GM18498 (cell line): Measurements from ENCODE around the gene PSD2.

Experiments
- ATAC-seq: cut with Tn5 transposase; IDR thresholded peaks from one replicate; pipeline ENCODE4 v1.9.1; 2021; ENCODE audit warnings: mild to moderate bottlenecking, moderate library complexity; ENCODE audit not compliant: unreplicated experiment

Gene PSD2

DNA sequence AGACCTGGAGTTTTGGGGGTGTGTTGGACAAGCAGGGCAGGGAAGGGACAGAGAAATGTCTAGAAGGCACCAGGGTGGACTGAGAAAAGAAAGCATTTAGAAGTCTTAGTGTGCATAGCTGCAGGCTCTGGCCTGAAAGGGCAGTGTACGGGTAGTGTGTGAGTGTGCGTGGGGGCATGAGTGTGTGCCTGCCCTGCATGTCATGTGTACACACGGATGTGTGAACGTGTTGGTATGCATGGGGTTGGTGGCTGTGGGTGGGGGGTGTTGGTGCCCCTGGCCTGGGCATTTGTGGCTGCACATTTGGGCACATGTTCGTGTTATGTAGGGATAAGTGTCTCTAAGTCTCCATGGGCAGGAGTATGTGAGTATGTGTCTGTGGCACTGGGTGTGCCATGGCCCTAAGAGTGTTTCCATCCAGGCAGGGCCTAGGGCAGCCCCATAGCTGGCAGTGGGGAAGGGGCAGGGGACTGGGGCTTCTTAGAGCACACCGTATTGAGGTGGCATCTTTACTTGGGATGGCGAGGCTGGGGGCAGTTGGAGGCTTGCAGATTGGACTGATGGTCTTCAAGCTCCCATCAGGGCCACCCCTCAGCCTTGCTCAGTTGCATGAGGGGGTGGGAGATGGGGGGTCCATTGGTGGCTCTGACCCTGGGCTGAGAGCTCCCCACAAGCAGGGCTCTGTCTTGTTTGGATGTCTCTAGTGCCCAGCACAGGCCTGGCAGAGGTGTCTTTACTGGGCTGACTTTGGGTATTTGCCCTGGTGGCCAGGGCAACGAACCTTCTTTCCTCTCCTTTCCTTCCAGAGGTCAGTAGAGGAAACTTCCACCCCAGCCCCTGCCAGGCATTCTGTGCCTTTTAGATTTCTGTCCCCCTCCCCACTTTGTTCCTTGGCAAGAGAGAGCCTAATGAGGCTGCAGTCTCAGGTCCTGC is 15.0 kb downstream of the PSD2 start:
- ATAC-seq, result no peak

DNA sequence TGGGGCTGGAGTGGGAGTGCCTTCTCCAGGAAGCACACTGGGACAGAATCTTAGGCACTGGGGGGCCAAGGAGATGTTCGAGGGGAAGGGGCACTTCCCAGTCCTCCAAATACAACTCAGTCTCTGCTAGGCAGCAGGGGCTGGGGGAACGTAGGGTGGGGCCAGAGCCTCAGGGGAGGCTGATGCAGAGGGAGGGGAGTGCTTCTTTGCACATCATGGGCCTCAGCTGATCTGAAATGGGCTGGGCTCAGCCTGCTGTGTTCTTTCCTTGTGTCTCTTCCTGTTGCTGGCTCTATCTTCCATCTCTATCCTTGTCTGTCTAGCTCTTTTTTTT is 15.6 kb downstream of the PSD2 start:
- ATAC-seq, result no peak

- no peak for ATAC-seq
Observed at GRCh38 chr5:139812323-139812722, 16.7 kb downstream of the PSD2 start.

DNA sequence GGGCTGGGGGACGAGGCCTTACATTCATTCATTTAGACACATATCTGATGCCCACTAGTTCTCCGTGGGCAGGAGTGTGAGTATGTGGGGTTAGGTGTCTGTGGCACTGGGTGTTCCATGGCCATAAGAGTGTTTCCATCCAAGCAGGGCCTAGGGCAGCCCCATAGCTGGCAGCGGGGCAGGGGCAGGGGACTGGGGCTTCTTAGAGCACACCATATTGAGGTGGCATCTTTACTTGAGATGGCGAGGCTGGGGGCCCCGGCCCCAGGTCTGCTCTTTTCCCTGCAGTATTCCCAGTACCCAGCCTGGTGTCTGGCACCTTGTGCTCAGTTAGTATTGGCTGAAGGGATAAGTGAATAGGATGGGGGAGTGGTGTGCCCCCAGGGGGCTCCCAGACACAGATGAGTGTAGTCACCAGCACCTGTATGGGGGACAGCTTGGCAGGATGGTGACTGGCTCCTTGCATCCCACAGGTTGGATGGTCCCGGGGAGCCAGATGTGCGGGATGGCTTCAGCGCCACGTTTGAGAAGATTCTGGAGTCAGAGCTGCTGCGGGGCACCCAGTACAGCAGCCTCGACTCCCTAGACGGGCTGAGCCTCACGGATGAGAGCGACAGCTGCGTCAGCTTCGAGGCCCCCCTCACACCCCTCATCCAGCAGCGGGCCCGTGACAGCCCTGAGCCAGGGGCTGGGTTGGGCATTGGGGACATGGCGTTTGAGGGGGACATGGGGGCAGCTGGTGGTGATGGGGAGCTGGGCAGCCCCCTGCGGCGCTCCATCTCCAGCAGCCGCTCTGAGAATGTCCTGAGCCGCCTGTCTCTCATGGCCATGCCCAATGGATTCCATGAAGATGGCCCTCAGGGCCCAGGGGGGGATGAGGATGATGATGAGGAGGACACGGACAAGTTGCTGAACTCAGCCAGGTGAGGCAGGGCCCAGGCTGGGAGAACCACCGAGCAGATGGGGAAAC is 17.5 kb downstream of the PSD2 start:
- no peak for ATAC-seq

- ATAC-seq, result no peak
Observed at GRCh38 chr5:139814191-139814601, 18.6 kb downstream of the PSD2 start.

DNA sequence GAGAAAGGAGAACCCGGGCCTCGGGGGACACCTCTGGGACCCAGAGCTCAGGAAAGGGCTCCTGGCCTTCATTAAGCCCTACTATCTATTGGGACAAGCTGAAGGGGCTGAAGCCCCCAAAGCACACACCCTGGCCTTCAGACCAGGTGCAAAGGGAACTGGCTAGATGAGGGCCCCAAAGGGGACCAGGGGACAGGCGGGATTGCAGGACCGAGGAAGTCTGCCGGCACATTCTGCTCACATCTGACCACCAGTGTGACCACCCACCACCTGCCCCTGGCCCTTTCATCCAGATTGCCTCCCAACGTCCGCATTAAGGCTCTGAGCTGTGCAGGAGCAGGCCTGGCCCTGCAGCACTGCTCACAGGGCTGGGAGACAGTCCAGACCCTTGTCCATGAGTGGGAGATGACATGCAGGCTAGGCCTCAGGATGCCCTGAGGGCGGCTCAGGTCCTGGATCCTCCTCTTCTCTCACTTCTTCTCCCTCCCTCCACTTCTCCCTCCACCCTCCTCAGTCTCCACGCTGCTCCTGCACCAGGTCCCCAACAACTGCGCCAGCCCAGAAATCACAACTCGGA is 19.2 kb downstream of the PSD2 start:
- ATAC-seq, result no peak

- no peak for ATAC-seq
Observed at GRCh38 chr5:139816566-139816965, 21.0 kb downstream of the PSD2 start.

DNA sequence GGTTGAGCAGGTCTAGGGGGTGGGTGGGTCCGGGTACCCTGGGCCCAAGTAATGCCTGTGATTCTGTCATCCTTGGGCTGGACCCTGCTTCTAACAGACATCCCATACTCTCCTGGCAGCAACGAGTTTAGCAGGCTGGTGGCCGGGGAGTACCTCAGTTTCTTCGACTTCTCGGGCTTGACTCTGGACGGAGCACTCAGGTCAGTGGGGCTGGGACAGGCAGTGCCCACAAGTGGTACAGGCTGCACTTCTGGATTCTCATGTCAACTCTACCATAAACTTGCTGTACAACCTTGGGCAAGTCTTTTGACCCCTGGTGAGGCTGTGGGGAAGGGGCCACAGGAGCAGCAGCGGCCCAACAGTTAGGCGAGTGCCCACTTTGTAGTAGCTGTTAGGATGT is 21.8 kb downstream of the PSD2 start:
- no peak for ATAC-seq

DNA sequence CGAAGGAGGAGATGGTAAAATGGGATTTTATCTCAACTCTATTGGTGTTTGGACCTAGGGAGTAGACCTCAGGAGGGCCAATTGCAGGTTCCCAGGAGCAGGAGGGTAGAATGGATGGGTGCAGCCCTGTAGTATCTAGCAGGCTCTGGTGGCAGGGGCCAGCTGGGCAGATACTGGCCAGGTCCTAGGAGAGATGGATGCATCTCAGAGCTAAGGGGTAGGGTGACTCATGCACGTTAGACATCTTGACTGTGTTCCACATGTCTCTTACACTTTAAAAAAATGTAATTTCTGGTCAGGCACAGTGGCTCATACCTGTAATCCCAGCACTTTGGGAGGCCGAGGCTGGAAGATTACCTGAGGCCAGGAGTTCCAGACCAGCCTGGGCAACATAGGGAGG is 22.4 kb downstream of the PSD2 start:
- no peak for ATAC-seq

DNA sequence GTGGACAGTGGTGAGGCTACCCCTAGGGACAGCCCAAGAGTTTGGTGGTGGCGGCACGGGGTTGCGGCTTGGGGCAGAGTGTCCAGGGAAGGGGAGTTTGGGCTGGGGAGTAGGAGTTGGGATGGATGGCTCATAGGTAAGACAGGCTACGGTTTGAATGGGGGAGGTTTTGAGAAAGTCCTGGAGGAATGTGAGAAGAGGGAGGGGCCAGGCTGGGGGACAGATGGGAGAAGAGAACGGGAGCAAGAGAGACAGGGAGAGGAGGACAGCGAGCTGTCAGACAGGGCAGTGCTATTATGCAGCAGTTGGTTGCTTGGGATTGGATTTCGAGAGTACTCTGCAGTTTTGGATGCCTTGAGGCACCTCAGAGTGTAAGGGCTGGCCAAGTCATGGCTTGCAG is 24.5 kb downstream of the PSD2 start:
- no peak for ATAC-seq

GRCh38 chr5:139820606-139821005 is 25.0 kb downstream of the PSD2 start:
- no peak for ATAC-seq

DNA sequence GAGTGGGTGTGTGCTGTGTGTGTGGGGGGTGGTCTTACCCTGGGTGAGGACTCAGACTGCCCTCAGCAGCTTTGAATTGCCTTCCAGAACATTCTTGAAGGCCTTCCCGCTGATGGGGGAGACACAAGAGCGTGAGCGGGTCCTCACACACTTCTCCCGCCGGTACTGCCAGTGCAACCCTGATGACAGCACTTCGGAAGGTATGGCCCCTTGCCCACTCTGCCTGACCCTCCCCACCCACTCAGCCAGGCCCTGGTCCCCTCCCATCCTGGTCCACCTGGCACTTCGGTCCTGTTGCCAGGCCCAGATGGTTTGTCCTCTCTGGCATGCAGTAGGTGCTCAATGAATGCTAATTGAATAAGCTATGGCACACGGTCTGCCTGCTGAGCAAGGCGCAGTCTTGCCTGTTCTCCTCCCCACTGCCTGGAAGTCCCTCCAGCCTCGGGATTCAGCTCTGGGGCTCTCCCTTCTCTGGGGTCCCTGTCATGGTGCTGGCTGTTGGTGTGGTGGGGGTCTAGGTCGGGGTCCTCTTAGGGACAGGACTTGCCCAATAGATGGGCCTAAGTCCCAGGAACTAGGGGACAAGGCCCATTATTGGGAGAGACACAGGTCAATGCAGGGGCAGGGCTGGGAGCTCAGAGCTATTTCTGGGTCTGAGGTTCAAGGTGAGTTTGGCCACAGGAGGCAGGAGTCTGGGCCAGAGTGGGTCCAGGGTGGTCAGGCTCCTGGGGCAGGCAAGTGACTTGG is 26.4 kb downstream of the PSD2 start:
- ATAC-seq, result no peak

DNA sequence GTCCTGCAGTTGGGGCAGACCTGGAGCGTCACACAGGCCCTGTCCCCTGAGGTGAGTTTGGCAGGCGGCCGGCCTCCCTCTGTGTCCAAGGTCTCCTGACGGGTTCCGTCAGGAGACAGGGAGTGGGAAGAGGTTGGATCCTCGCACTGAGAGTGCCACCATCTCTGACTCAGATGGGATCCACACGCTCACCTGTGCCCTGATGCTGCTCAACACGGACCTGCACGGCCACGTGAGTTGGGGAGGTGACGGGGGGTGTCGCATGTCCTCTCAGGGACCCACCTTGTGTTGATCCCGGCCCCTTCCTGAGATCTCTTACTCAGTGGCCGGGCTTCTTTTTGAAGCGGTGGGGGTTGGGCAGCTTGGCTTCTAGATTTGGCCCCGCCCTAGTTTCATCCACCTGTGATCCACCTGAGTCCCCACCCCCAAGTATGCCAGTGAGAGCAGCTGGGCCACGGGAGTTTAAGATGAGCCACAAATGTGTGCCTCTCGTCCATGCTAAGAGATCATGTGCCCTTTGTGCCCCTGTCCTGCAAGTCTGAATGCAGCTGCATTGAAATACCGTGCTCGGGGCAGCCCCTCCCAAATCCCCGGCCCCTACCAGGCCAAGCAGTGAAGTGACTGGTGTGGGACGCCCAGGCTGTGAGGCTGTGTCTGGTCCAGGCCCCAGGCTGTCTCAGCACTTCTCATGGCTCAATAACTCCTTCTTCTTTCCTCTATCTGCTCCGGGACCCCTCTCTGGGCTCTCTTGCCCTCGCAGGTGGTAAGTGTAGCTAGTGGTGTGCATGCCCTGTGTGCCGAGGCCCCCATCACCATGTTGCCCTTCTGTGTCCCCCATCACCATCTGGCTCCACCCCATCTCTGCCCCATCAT is 27.2 kb downstream of the PSD2 start:
- ATAC-seq, result no peak

- no peak for ATAC-seq
Observed at GRCh38 chr5:139823757-139824355, 28.2 kb downstream of the PSD2 start.

- ATAC-seq, result no peak
Observed at GRCh38 chr5:139825690-139826089, 30.1 kb downstream of the PSD2 start.

DNA sequence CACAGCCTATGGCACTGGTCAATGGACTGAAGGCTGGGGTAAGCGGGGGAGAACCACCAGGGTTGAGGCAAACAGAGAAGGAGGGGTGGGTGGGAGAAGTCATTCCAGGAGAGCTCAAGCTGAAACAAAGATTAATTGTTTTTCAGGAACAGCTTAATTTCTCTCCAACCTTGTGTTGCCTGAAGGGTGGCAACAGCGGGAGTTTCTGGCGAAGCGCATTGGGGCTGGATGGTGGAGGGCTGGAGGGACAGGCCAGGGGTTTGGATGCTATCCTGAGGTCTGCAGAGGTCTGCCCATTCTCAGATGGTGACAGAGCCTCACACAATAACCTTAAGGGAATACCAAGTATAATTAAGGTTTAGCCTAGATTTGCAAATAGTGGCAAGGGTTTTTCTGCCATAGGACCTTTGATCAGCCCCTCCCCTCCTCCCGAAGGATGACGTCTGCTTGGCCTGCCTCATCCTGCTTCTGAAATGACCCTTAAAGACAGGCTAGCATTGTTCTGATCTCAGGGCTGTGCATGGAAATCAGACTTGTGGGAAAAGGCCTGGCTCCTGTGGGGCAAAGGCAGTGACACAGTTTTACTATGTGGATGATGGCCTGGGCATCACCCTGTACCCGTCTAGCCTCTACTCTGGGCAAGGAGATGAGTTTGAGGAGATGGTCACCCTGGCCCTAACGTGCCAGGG is 32.7 kb downstream of the PSD2 start:
- no peak for ATAC-seq

DNA sequence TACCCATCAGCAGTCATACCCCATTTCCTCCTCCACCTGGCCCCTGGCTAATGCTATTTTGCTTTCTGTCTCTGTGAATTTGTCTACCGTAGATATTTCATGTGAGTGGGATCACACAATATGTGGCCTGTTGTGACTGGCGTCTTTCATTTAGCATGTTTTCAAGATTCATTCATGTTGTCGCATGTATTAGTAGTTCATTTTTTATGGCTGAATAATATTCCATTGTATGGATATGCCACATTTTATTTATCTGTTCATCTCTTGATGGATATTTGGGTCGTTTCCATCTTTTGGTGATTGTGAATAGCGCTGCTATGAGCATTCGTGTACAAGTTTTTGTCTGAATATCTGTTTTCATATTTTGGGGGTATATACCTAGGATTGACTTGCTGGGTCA is 33.9 kb downstream of the PSD2 start:
- no peak for ATAC-seq

- ATAC-seq, result no peak
Observed at GRCh38 chr5:139831624-139832023, 36.0 kb downstream of the PSD2 start.

GRCh38 chr5:139833525-139833924 is 37.9 kb downstream of the PSD2 start:
- ATAC-seq, result no peak
